ENCODE data around the gene GRIN1. TPM values are rescaled to one million over a fixed set of nuclear protein-coding genes. Genes with fewer than 3 reads are reported as not detected.

The GRIN1 gene
- total RNA-seq, 1 experiment from 2014 or later: 2.9 TPM

DNA sequence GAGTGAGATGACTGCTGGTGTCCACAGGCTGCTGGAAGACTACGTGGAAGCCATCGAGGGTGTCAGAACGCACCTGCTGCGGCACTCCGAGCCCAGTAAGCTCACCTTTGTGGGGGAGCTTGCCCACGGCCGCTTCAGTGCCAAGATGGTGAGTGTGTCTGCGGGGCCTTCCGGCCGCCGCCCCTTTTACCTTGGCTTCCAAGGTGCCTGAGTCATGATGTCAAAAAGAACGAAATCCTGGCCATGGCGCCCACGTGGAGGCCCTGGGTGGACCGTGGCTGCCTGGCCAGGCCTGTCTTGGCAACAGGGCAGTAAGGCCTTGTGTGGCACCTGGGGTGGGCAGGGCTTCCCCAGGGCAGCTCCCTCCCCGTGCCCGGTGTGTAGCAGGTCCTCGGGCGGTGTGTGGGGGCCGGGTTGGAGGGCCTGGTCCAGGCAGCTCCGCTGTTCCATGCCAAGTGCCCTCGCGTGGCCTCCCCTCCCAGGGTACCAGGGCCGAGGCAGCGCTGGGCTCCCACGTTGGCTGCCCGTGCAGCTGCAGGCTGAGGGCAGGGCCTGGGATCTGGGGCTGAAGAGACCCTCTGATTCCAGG, 32.2 kb upstream of the GRIN1 start:
- peaks cover 4 to 19% (median 5%) of the 10 kb centered on the region in 3 experiments; a peak in 6 of 7 replicates for H3K36me3 Mint-ChIP-seq (ENCODE audit: insufficient read depth in 1 of 3, low read depth in 3 of 3)
- Histone ChIP-seq H3K23ac (ENCODE audit: insufficient read length, low read depth, low read length) (no peak overlapping the region), H2AK5ac (ENCODE audit: insufficient read length, low read length) (no peak overlapping the region), H3K14ac (ENCODE audit: insufficient read depth, low read length) (no peak overlapping the region), H3T11ph (ENCODE audit: low read length) (no peak overlapping the region), H2BK15ac (ENCODE audit: low read depth, low read length) (no peak overlapping the region), H2BK20ac (ENCODE audit: low read depth, low read length, poor library complexity, severe bottlenecking) (no peak overlapping the region), H2AFZ (ENCODE audit: low read length) (no peak overlapping the region), H4K91ac (ENCODE audit: insufficient read length, low read depth, low read length) (no peak overlapping the region), H3K9me3 (ENCODE audit: control insufficient read depth, low read depth, low read length) (peaks cover 14% of the 10 kb centered on the region), H3K79me2 (ENCODE audit: insufficient read depth, low read length) (no peaks in the 10 kb centered on the region), H3K56ac (ENCODE audit: insufficient read length, low read depth, low read length) (no peak overlapping the region), H3K18ac (ENCODE audit: insufficient read length, low read depth, low read length) (no peak overlapping the region), H2BK120ac (ENCODE audit: low read depth, low read length, poor library complexity, severe bottlenecking) (no peak overlapping the region), H4K8ac (replicated peaks; ENCODE audit: insufficient read length, low read depth, low read length) (no peak overlapping the region), H3K4me2 (ENCODE audit: insufficient read depth, insufficient read length, low read length) (no peak overlapping the region), H2BK5ac (ENCODE audit: insufficient read length, low read length) (no peak overlapping the region), H3K27ac (ENCODE audit: insufficient read length, low read depth, low read length) (no peak overlapping the region), H3K27me3 (ENCODE audit: insufficient read depth, low read length) (no peaks in the 10 kb centered on the region), H3K23me2 (ENCODE audit: insufficient read length, low read depth, low read length, poor library complexity, severe bottlenecking) (no peaks in the 10 kb centered on the region), H3K79me1 (ENCODE audit: insufficient read depth, low read depth, low read length, poor library complexity, severe bottlenecking) (no peaks in the 10 kb centered on the region), H4K20me1 (ENCODE audit: control insufficient read depth, insufficient read depth, insufficient read length) (no peaks in the 10 kb centered on the region), H4K5ac (ENCODE audit: insufficient read length, low read depth, low read length) (no peak overlapping the region), H3K4me1 (ENCODE audit: insufficient read depth, low read length) (no peaks in the 10 kb centered on the region), H3K4ac (ENCODE audit: low read depth, low read length) (no peak overlapping the region), H2BK12ac (ENCODE audit: insufficient read length, low read depth, low read length) (no peak overlapping the region), H3K9ac (ENCODE audit: extremely low read depth, insufficient read length, low read length) (no peak overlapping the region)
- TF ChIP-seq, protein P1, sequence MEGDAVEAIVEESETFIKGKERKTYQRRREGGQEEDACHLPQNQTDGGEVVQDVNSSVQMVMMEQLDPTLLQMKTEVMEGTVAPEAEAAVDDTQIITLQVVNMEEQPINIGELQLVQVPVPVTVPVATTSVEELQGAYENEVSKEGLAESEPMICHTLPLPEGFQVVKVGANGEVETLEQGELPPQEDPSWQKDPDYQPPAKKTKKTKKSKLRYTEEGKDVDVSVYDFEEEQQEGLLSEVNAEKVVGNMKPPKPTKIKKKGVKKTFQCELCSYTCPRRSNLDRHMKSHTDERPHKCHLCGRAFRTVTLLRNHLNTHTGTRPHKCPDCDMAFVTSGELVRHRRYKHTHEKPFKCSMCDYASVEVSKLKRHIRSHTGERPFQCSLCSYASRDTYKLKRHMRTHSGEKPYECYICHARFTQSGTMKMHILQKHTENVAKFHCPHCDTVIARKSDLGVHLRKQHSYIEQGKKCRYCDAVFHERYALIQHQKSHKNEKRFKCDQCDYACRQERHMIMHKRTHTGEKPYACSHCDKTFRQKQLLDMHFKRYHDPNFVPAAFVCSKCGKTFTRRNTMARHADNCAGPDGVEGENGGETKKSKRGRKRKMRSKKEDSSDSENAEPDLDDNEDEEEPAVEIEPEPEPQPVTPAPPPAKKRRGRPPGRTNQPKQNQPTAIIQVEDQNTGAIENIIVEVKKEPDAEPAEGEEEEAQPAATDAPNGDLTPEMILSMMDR (conservative IDR thresholded peaks at IDR 0.05): no peak
- H3K27ac Mint-ChIP-seq: no peak overlapping the region
- H3K9me3 Mint-ChIP-seq: peaks cover 2 to 3% of the 10 kb centered on the region in 2 experiments; a peak in 2 of 5 replicates
- DNase-seq: no peak
- H3K4me3 Mint-ChIP-seq: no peak overlapping the region
- no CpG with 5 or more reads among the region's 27 CpGs for WGBS (ENCODE audit: extremely low coverage, insufficient read length, low lambda C conversion rate)
- no peaks in the 10 kb centered on the region; the same call in 1 of the 2 replicates for H3K27me3 Mint-ChIP-seq (ENCODE audit: low read depth)
- no peaks in the 10 kb centered on the region for H3K4me1 Mint-ChIP-seq

Data from H9 (cell line).